ENCODE results near the gene PDE3A. TPM values are rescaled to one million over a fixed set of nuclear protein-coding genes. Genes with fewer than 3 reads are reported as not detected.
A peak's percentile ranks its signal among the peaks of the same experiment; 100 is the strongest.

PDE3A gene
- total and polyA plus RNA-seq, 4 donors = 1.5 to 15.8 (median 3.4) TPM

DNA sequence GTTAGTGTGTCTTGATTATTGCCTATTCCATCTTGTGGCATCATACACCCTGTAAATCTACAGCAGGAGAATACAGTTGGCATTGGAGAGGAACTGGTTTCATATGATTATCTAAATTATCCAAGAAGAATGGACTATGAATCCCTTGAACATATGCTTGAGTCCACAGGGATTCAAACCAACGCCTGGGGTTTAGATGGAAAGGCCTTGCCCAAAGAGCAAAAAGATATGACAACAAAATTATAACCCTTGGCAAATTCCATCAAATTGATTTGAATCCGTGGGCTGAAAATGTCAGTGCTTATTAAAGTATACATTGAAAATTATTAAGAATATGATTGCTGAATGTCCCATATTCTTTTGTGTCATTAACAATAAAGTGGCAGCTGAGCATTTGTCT is 108.2 kb downstream of the PDE3A start:
- DNase-seq = no peak
- no peaks in the 10 kb centered on the region for H3K36me3 ChIP-seq (ENCODE audit: control insufficient read depth in 4 of 4, insufficient read depth in 4 of 4, low read length in 4 of 4)
- H3K4me3 ChIP-seq = no peak overlapping the region
- H3K27ac ChIP-seq (ENCODE audit: low read depth in 1 of 2, low read length in 1 of 2) = no peak overlapping the region
- peaks cover 0 to 22% (median 5%) of the 10 kb centered on the region in 5 donors for H3K4me1 ChIP-seq (ENCODE audit: control insufficient read depth in 5 of 5, insufficient read depth in 5 of 5, low read length in 5 of 5)
- no peak overlapping the region for H3K9ac ChIP-seq (ENCODE audit: insufficient read depth in 1 of 2, low read length in 2 of 2)
- 91 to 93% methylated on average over 2 of the region's 2 CpGs for WGBS, 2 donors
- H3K27me3 ChIP-seq (ENCODE audit: control insufficient read depth in 3 of 3, insufficient read depth in 3 of 3, low read length in 2 of 3) = no peaks in the 10 kb centered on the region
- TF ChIP-seq, protein P1, sequence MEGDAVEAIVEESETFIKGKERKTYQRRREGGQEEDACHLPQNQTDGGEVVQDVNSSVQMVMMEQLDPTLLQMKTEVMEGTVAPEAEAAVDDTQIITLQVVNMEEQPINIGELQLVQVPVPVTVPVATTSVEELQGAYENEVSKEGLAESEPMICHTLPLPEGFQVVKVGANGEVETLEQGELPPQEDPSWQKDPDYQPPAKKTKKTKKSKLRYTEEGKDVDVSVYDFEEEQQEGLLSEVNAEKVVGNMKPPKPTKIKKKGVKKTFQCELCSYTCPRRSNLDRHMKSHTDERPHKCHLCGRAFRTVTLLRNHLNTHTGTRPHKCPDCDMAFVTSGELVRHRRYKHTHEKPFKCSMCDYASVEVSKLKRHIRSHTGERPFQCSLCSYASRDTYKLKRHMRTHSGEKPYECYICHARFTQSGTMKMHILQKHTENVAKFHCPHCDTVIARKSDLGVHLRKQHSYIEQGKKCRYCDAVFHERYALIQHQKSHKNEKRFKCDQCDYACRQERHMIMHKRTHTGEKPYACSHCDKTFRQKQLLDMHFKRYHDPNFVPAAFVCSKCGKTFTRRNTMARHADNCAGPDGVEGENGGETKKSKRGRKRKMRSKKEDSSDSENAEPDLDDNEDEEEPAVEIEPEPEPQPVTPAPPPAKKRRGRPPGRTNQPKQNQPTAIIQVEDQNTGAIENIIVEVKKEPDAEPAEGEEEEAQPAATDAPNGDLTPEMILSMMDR (IDR thresholded peaks at IDR 0.05; ENCODE audit: control extremely low read depth, extremely low read depth) = no peak
- no peak for ATAC-seq (ENCODE audit: insufficient read depth, low FRiP score)
- H3K9me3 ChIP-seq (ENCODE audit: control insufficient read depth in 4 of 4, insufficient read depth in 3 of 4, low read length in 3 of 4) = no peaks in the 10 kb centered on the region

DNA sequence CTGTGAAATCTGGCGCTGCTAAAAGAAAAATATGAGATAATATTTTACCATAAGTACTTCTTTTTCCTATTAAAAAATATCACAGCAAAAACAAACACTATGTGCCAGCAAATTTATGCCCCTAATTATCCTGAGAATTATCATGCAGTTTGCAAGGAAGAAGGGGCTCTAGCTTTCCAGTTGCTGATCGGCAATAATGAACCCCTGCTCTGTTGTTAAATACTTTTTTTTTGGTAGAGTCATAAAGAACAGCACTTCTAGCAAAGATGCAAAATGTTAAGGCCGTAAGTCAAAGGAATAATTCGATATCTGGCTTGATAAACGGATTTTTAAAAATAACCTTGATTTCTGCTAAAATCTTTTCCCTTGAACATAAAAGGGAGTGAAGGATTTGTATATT is 108.9 kb downstream of the PDE3A start:
- TF ChIP-seq, protein P1 (IDR thresholded peaks at IDR 0.05; ENCODE audit: control extremely low read depth, extremely low read depth) = no peak
- no peak overlapping the region for H3K4me3 ChIP-seq
- H3K27me3 ChIP-seq (ENCODE audit: control insufficient read depth in 3 of 3, insufficient read depth in 3 of 3, low read length in 2 of 3) = no peaks in the 10 kb centered on the region
- peaks cover 0 to 18% (median 6%) of the 10 kb centered on the region in 5 donors for H3K4me1 ChIP-seq (ENCODE audit: control insufficient read depth in 5 of 5, insufficient read depth in 5 of 5, low read length in 5 of 5)
- DNase-seq = no peak
- no peak overlapping the region for H3K9ac ChIP-seq (ENCODE audit: insufficient read depth in 1 of 2, low read length in 2 of 2)
- H3K9me3 ChIP-seq (ENCODE audit: control insufficient read depth in 4 of 4, insufficient read depth in 3 of 4, low read length in 3 of 4) = no peaks in the 10 kb centered on the region
- H3K27ac ChIP-seq (ENCODE audit: low read depth in 1 of 2, low read length in 1 of 2) = no peak overlapping the region
- no peak for ATAC-seq (ENCODE audit: insufficient read depth, low FRiP score)
- no peaks in the 10 kb centered on the region for H3K36me3 ChIP-seq (ENCODE audit: control insufficient read depth in 4 of 4, insufficient read depth in 4 of 4, low read length in 4 of 4)
- WGBS, 2 donors = 83 to 89% methylated on average over 5 of the region's 5 CpGs

DNA sequence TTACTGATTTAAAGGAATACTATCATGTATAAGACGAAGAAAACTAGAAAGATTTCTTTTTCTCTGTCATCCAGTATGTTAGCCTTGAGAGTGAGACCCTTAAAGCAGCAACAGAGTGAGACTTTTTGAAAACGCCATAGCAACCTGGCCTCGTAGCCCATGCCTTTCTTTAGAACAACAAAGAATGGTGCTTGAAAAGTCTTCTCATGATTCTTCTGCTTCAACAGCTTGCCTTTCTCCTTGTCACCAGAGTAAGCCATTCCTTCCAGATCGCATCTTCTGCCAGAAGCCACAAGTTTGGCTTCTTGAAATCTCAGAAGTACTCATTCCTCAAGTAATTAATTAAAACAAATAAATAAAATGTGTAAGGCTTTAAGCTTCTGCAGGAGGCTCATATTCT is 109.3 kb downstream of the PDE3A start:
- no peaks in the 10 kb centered on the region for H3K36me3 ChIP-seq (ENCODE audit: control insufficient read depth in 4 of 4, insufficient read depth in 4 of 4, low read length in 4 of 4)
- H3K4me3 ChIP-seq = no peak overlapping the region
- 67 to 79% methylated on average over 4 of the region's 4 CpGs for WGBS, 2 donors
- H3K27ac ChIP-seq (ENCODE audit: low read depth in 1 of 2, low read length in 1 of 2) = peak overlapping the region in 1 of 2 donors; percentile 12
- H3K9ac ChIP-seq (ENCODE audit: insufficient read depth in 1 of 2, low read length in 2 of 2) = no peak overlapping the region
- peak; percentile 62 to 90 (median 80) for DNase-seq
- TF ChIP-seq, protein P1 (IDR thresholded peaks at IDR 0.05; ENCODE audit: control extremely low read depth, extremely low read depth) = no peak
- ATAC-seq (ENCODE audit: insufficient read depth, low FRiP score) = no peak
- peaks cover 0 to 15% (median 7%) of the 10 kb centered on the region in 5 donors for H3K4me1 ChIP-seq (ENCODE audit: control insufficient read depth in 5 of 5, insufficient read depth in 5 of 5, low read length in 5 of 5)
- H3K9me3 ChIP-seq (ENCODE audit: control insufficient read depth in 4 of 4, insufficient read depth in 3 of 4, low read length in 3 of 4) = no peaks in the 10 kb centered on the region
- H3K27me3 ChIP-seq (ENCODE audit: control insufficient read depth in 3 of 3, insufficient read depth in 3 of 3, low read length in 2 of 3) = no peaks in the 10 kb centered on the region

DNA sequence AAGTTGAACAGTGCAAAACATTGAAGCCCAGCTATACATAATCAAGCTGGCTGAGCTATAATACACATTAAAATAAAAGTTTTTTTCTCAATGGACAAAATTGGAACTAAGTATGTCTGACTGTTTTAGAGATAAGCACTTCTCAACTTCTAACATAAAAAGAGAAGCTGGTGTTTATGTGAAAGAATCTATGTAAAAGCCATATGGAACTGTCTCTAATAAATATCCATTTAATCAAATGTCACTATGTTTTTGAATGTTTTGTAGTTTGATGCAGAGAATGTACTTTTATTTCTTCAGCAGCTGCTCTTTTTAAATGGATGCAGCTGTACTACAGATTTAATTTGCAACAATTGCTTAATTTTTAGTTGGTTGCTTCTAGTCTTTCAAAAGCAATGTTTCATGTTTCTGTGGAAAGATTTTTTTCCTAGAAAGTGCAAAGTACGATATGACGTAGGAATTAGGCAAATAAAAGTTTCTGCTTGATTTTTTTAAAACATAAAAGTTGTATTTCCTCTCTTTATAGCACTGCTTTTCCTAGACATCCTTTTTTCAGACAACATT is 114.2 kb downstream of the PDE3A start:
- ATAC-seq (ENCODE audit: insufficient read depth, low FRiP score) (no peak), DNase-seq (peak in 2 of 3 donors; percentile 76)
- 75 to 85% methylated on average over 2 of the region's 2 CpGs for WGBS, 2 donors
- no peaks in the 10 kb centered on the region for H3K36me3 ChIP-seq (ENCODE audit: control insufficient read depth in 4 of 4, insufficient read depth in 4 of 4, low read length in 4 of 4)
- H3K9ac ChIP-seq (ENCODE audit: insufficient read depth in 1 of 2, low read length in 2 of 2) = no peak overlapping the region
- H3K9me3 ChIP-seq (ENCODE audit: control insufficient read depth in 4 of 4, insufficient read depth in 3 of 4, low read length in 3 of 4) = no peaks in the 10 kb centered on the region
- no peak overlapping the region for H3K4me3 ChIP-seq
- no peaks in the 10 kb centered on the region for H3K27me3 ChIP-seq (ENCODE audit: control insufficient read depth in 3 of 3, insufficient read depth in 3 of 3, low read length in 2 of 3)
- TF ChIP-seq, protein P1 (IDR thresholded peaks at IDR 0.05; ENCODE audit: control extremely low read depth, extremely low read depth) = no peak
- peaks cover 0 to 11% (median 6%) of the 10 kb centered on the region in 5 donors for H3K4me1 ChIP-seq (ENCODE audit: control insufficient read depth in 5 of 5, insufficient read depth in 5 of 5, low read length in 5 of 5)
- H3K27ac ChIP-seq (ENCODE audit: low read depth in 1 of 2, low read length in 1 of 2) = no peak overlapping the region

All from lung (tissue), 12 donors.